Stimulated activated CD8-positive, alpha-beta memory T cell treated with anti-CD3 and anti-CD28 coated beads, Interleukin-7, amount 100 ng/mL, for 4 hours (primary cell): ENCODE measurements around the gene ATAD1.
"Not testable (repeated sequence)": the region's sequence is repeated elsewhere in the genome, so short reads cannot be mapped to it uniquely, and the experiment has no call there.

Experiments
- DNase-seq, 2 donors: peaks; one replicate each; pipeline ENCODE4 v3.0.0-alpha.2; 2020; ENCODE audit warnings: low read depth in 2 of 2

Gene ATAD1

DNA sequence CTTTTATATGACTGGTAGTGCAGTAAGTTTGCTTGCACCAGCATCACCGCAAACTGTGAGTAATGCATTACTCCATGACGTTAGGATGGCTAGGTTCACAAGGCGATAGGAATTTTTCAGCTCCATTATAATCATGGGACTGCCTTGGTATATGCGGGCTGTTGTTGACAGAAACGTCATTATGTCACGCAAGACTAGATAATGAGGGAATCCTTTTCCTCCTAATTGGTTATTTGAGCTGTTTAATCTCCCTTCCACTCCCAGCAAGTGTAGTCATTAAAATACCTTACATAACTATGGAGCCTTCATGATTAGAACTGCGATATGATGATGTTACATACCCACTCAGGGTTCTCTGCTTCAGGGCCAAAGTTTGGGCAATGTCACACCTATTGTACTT, 28.0 kb upstream of the ATAD1 start:
- no peak for DNase-seq

DNA sequence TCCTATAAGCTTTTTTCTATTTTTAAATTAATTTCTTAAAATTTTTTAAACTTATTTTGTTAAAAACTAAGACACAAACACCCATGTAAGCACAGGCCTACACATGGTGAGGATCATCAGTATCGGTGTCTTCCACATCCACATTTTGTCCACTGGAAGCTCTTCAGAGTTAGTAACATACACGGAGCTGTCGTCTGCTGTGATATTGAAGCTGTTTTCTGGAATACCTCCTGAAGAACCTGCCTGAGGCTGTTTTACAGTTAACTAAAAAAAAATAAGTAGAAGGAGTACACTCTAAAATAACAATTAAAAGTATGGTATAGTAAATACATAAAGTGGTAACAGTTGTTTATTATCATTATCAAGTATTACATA, 27.6 kb upstream of the ATAD1 start:
- DNase-seq, result no peak

DNA sequence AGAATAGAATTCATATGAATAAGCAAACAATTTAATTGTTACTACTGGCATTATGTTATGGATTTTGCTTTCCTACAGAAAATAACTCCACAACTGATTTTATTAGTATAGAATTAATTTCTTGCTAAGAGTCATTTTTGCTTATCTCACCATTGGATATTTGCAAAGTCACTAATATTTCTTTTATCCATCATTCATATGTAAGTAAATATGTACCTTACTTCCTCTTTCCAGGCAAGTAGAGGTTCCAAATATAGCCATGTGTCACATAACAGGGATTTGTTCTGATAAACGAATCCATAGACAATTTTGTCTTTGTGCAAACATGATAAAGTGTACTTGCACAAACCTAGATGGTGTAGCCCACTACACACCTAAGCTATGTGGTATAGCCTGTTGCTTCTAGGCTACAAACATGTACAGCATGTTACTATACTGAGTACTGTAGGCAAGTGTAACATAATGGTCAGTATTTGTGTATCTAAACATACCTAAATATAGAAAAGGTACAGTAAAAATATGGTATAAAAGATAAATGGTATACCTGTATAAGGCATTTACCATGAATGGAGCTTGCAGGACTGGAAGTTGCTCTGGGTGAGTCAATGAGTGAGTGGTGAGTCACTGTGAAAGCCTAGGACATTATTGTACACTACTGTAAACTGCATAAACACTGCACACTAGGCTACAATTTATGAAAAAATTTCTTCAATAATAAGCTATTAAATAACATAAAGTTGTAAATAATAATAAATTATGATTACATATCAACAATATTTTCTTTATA, 27.0 kb upstream of the ATAD1 start:
- no peak for DNase-seq

DNA sequence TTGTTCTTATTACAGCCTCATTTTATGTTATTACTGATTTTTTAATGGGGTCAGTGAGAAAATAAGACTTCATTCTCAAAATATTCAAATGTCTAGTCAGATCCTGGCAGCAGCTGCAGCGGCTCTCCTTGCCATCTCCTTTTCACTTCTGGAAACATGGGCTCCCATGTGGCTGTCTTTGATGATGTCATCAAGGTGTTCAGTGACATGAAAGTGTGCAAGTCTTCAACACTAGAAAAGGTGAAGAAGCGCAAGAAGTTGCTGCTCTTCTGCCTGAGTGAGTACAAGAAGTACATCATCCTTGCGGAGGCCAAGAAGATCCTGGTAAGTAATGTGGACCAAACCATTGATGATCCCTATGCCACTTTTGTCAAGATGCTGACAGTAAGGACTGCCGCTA, 25.7 kb upstream of the ATAD1 start:
- no peak for DNase-seq

DNA sequence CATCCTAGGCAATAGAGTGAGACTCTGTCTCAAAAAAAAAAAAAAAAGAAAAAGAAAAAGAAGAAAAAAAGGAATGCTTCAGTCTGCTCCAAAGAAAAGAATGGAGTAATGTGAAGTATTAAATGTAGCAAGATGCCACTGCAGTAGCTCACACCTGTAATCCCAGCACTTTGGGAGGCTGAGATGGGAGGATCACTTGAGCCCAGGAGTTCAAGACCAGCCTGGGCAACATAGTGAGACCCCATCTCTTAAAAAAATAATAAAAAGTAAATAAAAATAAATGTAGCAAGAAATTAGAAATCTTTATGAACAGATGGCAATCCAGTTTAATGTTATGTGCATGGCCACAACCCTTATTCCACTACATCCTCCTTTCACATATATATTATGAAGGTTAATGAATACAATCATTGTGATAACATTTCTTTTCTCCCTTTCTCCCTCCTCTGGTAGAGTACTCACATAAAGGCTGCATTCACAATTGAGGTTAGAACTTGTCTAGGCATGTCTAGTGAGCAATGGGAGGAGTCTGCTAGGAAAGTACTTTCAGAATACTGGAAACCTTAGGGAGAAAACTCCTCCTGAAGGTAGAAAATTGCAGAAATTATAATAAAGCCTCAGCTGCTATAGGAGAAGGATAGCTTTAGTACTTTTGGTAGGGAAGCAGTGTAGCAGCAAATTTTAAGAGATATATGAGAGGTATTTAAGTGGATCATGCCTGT, 24.9 kb upstream of the ATAD1 start:
- DNase-seq, result no peak

DNA sequence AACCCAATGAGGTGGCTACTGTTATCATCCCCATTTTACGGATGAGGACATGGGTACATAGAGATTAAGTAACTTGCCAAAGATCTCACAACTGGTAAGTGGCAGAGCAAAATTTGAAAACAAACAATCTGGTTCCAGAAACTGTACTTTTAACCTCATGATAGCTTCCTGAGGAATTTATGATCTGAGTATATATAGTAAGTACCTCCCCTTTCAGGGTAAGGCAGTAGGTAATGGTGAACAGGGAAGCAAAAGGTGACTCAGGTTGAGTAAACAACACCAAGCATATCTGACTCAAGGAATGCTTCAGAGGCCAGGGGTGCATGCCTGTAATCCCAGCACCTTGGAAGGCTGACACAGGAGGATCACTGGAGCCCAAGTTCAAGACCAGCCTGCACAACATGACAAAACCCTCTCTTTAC, 24.2 kb upstream of the ATAD1 start:
- no peak for DNase-seq

DNA sequence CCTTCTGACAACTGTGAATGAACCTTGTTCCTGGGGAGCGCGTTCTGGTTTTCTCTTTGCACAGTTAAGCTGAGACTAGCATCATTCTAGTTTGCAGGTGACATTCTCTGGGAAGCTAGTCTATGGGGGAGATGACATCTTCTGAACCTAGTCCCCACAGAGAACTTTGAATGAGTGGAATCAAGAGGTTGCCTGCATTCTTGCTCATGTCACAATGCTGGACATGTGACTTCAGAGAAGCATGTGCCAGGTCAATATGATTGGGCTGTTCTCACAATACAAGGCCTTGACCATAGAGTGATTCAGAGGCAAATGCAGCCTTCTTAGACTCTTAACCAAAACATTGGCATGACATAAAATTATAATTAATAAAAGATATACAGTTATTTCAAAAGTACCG, 23.2 kb upstream of the ATAD1 start:
- DNase-seq, result no peak

DNA sequence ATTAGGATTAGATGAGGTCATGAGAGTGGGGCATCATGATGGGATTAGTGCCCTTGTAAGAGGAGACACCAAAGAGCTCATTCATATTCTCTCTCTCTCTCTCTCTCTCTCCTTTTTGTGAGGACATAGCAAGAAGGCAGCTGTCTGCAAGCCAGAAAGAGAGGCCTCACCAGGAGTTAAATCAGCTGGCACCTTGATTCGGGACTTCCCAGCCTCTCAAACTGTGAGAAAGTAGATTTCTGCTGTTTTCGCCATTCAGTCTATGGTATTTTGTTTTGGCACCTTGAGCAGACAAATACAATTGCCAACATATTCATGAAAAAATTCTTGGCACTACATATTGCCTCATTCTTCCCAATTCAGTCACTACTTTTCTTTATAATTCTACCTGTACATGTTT, 20.6 kb upstream of the ATAD1 start:
- DNase-seq, result no peak

DNA sequence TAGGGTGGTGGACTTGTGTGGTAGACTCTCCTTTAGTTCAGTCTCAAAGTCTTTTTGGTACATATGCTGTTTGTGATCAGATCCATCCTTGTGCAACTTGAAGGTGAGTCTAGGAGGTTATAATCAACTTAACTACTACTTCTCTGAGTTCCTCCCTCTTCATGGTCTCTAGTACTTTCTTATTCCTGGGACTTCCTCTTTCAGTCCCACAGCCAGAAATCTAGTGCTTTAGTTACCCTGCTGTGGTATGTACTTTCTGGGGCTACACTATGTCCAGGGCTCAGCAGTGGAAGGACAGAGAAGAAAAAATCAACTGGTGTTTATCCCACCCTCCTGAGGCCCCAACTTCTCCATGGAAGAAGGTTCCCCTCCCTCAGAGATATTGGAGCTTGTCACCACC, 19.4 kb upstream of the ATAD1 start:
- DNase-seq, result no peak

DNA sequence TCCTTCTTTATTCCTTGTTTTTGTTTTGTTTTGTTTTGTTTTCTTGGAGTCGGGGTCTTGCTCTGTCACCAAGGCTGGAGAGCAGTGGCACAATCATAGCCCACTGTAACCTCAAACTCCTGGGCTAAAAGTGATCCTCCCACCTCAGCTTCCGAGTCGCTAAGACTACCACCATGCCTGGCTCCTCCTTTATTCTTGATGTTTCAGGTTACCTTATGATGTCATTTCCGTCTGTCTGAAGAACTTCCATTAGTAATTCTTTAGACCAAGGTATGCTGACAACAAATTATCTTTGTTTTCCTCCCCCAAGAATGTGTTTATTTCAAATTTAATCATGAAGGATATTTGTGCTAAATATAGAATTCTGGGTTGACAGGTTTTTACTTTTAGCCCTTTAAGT, 18.1 kb upstream of the ATAD1 start:
- DNase-seq, result no peak

DNA sequence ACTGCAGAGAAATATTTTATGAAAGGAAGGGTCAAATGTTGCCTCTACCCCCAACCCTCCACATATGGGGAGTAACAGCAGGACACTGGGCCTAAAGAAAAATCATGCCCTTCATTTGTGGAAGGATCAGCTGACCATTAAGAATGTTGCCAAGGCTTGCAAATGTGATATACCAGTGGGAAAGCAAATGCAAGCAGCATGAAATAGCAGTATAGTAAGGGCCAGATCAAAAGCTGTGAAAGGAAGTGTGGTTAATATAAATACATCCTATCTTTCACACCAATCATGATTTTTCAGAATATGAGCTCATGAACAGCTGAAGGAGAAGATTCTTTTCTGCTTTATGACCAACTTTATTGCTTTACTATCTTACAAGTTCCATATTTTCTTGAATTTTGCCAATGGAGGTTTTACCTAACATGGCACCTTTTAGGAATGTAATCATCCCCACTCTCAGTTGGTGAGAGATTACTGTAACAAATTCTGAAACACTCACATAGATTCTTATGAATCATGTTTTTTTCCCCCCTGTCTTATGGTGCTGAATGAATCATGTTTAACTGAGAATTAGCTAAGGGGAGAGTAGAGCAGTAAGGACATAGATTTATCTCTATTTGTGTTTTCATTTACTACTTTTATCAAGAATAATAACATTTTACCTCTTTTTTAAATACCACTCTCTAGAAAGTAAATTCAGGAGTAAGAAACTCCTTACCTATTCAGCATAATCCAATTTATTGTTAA, 12.1 kb upstream of the ATAD1 start:
- DNase-seq, result no peak

DNA sequence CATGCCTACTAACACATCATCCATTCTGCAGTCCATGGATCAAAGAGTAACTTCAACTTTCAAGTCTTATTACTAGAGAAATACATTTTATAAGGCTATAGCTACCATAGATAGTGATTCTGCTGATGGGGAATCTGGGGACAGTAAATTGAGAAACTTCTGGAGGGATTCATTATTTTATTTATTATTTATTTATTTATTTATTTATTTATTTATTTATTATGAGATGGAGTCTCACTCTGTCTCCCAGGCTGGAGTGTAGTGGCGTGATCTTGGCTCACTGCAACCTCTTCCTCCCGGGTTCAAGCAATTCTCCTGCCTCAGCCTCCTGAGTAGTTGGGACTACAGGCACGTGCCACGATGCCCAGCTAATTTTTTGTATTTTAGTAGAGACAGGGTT, 11.0 kb upstream of the ATAD1 start:
- not testable (repeated sequence) for DNase-seq

DNA sequence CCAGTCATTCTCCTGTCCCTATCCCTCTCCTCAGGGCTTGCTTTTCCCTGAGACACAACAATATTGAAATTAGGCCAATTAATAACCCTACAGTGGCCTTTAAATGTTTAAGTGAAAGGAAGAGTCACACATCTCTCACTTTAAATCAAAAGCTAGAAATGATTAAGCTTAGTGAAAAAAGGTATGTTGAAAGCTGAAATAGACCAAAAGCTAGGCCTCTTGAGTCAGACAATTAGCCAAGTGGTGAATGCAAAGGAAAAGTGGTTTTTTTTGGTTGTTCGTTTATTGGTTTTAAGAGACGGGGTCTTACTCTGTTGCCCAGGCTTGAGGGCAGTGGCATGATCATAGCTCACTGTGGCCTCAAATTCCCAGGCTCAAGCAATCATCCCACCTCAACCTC, 9.7 kb upstream of the ATAD1 start:
- DNase-seq, result no peak

DNA sequence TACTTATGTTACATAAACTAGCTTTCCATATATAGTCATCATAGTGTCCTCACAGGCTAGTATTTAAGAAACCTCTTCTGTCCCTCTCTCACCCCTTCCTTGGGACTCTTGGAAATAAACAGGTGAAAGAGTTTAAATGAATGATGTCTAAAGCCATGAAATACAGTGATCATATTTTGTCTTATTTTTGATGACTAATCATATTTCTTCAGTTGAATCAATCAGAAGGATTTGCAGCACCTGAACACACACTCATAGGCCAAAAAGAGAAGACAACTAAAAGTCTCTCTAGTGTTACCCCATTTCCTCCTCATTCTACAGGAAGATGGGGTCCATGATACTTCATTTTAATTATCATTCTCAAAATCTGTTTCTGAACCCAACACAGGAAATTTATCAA, 8.6 kb upstream of the ATAD1 start:
- no peak for DNase-seq

DNA sequence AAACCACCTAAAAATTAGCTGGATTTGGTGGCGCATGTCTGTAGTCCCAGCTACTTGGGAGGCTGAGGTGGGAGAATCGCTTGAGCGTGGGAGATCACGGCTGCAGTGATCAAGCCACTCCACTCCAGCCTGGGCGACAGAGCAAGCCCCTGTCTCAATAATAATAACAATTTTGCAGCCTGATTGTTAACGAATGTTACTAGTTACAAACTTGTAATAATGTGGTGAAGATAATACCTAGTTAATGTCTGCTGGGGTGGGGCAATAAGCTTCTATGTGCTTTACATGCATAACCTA, 1.2 kb upstream of the ATAD1 start:
- no peak for DNase-seq

DNA sequence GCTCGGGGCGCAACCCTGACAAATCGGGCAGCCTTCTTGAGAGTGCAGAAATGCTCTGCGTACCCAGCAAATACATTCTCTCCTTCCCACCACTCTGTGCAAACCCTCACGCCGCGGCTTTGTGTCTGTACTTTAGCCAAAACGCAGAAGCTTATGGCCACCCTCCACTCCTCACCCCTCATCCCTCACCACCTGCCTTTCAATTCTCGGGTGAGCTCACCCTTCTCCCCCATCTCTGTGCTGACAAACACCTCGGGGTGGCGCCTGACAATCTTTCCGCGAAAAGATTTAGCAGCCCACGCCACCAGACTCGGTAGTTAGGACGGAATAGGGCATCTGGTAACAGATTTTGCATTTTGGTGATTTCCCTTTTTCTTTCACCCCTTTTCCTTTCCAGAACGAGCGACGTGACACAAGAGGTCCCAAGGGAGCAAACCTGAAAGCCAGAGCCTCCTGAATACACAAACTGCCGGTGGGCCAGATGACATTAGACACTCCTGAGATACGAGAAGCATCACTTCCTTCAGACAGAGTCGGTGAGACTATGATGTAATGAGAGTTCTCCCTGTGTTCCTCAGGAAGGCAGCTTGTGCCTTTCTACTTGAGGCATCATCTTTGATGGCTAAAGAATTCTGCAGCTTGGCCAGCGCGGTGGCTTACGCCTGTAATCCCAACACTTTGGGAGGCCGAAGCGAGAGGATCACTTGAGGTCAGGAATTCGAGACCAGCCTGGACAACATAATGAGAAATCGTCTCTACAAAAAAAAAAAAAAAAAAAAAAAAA, 671 bp upstream of the ATAD1 start:
- peak; percentile 59 to 62 for DNase-seq

DNA sequence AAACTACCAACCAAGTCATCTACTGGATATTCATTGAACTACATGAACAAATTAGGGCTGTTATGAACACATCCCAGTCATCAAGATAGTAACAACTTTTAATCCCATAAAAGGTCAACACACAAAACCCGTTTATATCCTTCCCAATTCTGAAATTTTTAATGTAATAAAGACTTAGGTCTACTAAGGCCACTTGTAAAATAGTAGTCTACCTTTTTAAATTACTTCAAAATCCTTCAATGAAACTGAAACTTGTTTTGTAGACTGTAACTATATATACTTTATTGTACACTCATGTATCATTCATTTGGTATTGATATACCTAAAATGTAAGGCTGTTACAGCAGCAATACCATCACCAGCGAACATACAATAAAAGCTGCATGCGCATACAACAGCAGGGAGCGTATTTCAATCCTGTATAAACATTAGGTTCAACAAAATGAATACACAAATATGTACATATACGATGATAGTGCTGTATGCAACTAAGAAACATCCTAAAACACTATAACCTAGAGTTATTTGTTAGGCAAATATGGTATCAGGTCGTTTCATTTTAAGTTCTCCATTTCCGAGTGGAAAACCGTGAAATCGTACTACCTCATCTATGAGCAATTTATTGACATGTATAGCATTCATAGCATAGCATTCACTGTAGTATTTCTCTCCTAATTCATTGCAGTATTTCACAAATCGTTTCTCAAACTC, 973 bp downstream of the ATAD1 start:
- no peak for DNase-seq

DNA sequence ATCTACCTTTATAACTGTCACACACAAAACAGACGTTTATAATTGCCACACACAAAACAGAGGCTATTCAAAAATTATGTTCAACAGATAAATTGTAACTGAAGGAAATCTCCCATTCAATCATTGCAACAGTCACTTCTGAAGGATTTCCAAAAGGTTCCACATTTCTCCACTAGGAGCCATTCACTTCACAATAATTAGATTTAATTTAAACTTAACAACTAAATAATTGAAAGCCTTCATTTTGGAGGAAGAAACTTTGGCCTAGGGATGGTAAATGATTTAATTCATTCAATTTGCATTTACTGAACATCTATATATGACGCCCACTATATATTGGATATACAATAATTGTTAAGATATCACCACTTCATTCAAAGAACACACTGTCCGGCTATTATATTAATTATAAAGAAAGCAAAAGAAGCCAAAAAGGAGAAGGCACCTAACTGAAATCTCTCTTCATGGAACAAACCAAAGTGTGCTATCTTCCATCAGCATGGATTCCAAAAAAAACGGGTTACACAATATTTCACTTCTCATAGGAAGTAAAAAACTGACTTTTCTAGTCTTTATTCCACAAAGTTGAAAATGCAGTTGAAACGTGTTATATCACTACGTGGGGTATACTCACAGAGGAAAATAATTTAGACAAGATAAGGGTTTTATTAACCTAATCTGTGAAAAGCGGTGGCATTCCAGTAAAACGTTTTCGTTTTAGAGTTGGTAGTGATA, 1.7 kb downstream of the ATAD1 start:
- DNase-seq, result no peak

DNA sequence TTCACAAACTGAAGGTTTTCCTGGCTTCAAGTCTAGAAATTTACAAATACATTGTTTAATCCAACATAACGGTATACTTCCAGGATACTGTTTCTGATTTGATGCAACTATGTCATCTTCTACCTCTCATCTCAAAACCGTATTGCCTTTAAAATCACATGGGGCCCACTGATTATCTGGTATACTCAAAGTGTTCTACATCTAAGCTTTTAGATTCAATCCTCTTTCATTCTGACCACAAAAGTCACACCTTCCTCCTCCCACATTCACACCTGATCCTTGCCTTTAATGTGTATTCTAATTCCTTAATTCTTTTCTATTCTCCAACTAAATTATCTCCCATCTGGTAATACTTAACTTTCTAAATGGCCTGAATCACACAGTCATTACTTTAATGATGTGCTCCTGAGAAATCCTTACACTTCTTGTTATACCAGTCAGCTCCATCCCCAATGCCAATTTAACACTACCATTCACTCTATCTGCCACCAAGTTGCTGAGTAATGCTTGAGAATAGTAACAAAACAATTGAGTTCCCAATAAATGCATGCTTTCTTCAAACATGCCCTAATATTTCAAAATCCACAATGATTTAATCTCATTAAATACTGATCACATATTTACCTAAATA, 13.0 kb downstream of the ATAD1 start:
- no peak for DNase-seq

DNA sequence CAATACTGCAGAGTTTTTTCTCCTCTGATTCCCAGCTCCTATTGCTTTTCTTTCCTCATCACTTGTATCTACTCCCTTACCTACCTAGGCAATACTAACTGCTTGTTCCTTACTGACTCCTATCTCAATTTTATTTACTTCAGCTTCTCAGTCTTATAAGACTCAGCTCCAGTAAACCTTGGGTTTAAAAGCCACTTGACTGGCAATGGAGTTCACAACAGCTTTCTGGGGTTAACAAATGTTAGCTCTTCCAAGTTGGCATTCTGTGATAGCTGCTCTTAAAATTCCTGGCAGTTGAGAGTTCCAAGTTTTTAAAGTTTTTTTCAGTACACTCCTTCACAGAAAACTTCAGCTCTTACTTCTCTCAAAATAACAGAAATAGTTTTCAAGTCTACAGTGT, 14.2 kb downstream of the ATAD1 start:
- DNase-seq, result no peak

DNA sequence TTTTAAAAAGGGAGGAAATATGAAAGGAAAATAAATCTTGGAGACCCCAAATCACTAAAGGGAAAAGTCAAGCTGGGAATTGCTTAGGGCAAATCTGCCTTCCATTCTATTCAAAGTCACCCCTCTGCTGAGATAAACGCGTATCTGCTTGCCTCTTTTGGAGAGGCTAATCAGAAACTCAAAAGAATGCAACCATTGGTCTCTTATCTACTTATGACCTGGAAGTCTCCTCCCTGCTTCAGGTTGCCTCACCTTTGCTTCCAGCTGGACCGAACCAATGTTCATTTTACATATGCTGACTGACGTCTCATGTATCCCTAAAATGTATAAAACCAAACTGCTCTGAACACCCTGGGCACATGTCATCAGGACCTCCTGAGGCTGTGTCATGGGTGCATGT, 14.7 kb downstream of the ATAD1 start:
- DNase-seq, result no peak
